ENCODE results near the gene ANKRA2.

GRCh38 chr5:73542020-73542419 is 23.4 kb downstream of the ANKRA2 start:
- no peak for TF ChIP-seq FOXK2 (IDR thresholded peaks at IDR 0.05)
- TF ChIP-seq TARDBP (IDR thresholded peaks at IDR 0.05), result no peak
- no peak for TF ChIP-seq FOXM1 (IDR thresholded peaks at IDR 0.05; ENCODE audit: borderline replicate concordance)
- no peak for TF ChIP-seq ARNT (IDR thresholded peaks at IDR 0.05)
- TF ChIP-seq SUZ12 (IDR thresholded peaks at IDR 0.05), result no peak
- no peak for TF ChIP-seq SP1 (IDR thresholded peaks at IDR 0.05)
- no peak for TF ChIP-seq NFRKB (IDR thresholded peaks at IDR 0.05)
- TF ChIP-seq HDGF (IDR thresholded peaks at IDR 0.05; ENCODE audit: borderline replicate concordance), result no peak
- no peak for TF ChIP-seq BHLHE40 (IDR thresholded peaks at IDR 0.05; ENCODE audit: borderline replicate concordance)
- TF ChIP-seq LEF1 (IDR thresholded peaks at IDR 0.05; ENCODE audit: borderline replicate concordance), result no peak
- no peak for TF ChIP-seq FOXA1 (IDR thresholded peaks at IDR 0.05)
- TF ChIP-seq, protein P1, sequence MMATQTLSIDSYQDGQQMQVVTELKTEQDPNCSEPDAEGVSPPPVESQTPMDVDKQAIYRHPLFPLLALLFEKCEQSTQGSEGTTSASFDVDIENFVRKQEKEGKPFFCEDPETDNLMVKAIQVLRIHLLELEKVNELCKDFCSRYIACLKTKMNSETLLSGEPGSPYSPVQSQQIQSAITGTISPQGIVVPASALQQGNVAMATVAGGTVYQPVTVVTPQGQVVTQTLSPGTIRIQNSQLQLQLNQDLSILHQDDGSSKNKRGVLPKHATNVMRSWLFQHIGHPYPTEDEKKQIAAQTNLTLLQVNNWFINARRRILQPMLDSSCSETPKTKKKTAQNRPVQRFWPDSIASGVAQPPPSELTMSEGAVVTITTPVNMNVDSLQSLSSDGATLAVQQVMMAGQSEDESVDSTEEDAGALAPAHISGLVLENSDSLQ (IDR thresholded peaks at IDR 0.05), result no peak
- no peak for TF ChIP-seq L3MBTL2 (conservative IDR thresholded peaks at IDR 0.05)

All from HEK293T (cell line).